GM12874 (cell line): Measurements from ENCODE around the gene REEP6.

ENCODE experiments used
- CTCF ChIP-seq: IDR thresholded peaks from 2 replicates; pipeline ENCODE4 v1.5.1; 2011; ENCODE audit warnings: low read depth, mild to moderate bottlenecking, control low read depth, low read length, moderate library complexity; ENCODE audit not compliant: insufficient read depth

The REEP6 gene

GRCh38 chr19:1525343-1525742, 34.4 kb downstream of the REEP6 start:
- TF ChIP-seq CTCF = no peak

- no peak for TF ChIP-seq CTCF
These were observed 35.2 kb downstream of the REEP6 start for GRCh38 chr19:1526066-1526778.

- no peak for TF ChIP-seq CTCF
These were observed 36.1 kb downstream of the REEP6 start for GRCh38 chr19:1526979-1527649.

GRCh38 chr19:1527650-1528309, 36.8 kb downstream of the REEP6 start:
- TF ChIP-seq CTCF = no peak

GRCh38 chr19:1528596-1529429, 37.8 kb downstream of the REEP6 start:
- TF ChIP-seq CTCF = no peak

GRCh38 chr19:1529430-1529816, 38.4 kb downstream of the REEP6 start:
- TF ChIP-seq CTCF = no peak

GRCh38 chr19:1531587-1531986, 40.6 kb downstream of the REEP6 start:
- TF ChIP-seq CTCF = no peak
